SK-N-SH (cell line): Measurements from ENCODE around the gene IQCE. TPM values are rescaled to one million over a fixed set of nuclear protein-coding genes. Genes with fewer than 3 reads are reported as not detected.

ENCODE experiments used
- CTCF ChIA-PET: fragments of 300-600, 350-600 bp; formaldehyde crosslinking; extraction: SDS; loops from one replicate; lab custom pipeline; 2021; lab: Yijun Ruan, JAX
- POLR2A ChIA-PET: fragments of 350-600 bp; sonication (Branson Sonifier 250); formaldehyde crosslinking; extraction: SDS; loops from one replicate; lab custom pipeline; 2020; ENCODE audit warnings: antibody characterized with exemption, inconsistent platforms; lab: Yijun Ruan, JAX
- DNase-seq: peaks from one replicate; pipeline ENCODE4 v3.0.0; 2012
- H2AFZ ChIP-seq: fragments of 200-600 bp; sonication (generic); 2 replicates; pipeline ENCODE4 v1.8.1; 2016; ENCODE audit warnings: antibody characterized with exemption, mild to moderate bottlenecking, low read depth
- H3F3A ChIP-seq: fragments of 200-600 bp; sonication (generic); replicated peaks from 2 replicates; pipeline ENCODE3; 2016; ENCODE audit warnings: antibody characterized with exemption, mild to moderate bottlenecking; ENCODE audit not compliant: insufficient read depth
- H3K27ac ChIP-seq, 2 experiments: fragments of 200-500 bp in 1 of 2; fragments of 200-600 bp in 1 of 2; sonication (Bioruptor generic) in 1 of 2; sonication (generic), shearing (Covaris generic) in 1 of 2; 2 replicates each; pipeline versions ENCODE4 v1.5.1 to v1.6.1; 2014 to 2016; ENCODE audit warnings: low read depth in 2 of 2, inconsistent platforms in 1 of 2, low read length in 1 of 2, mild to moderate bottlenecking in 1 of 2, mixed read lengths in 1 of 2
- H3K27me3 ChIP-seq: fragments of 200-600 bp; sonication (generic), shearing (Covaris generic); 2 replicates; pipeline ENCODE4 v1.6.1; 2016; ENCODE audit warnings: mixed run types; ENCODE audit not compliant: insufficient read depth
- H3K36me3 ChIP-seq, 2 experiments: fragments of 200-500 bp in 1 of 2; fragments of 200-600 bp in 1 of 2; sonication (Bioruptor generic) in 1 of 2; sonication (generic) in 1 of 2; replicated peaks in 1 of 2; 2 replicates each; pipeline versions ENCODE3 to v1.5.1; 2014 to 2016; ENCODE audit warnings: low read length in 1 of 2, mild to moderate bottlenecking in 1 of 2; ENCODE audit not compliant: insufficient read depth in 2 of 2, control insufficient read depth in 1 of 2
- H3K4me1 ChIP-seq, 2 experiments: fragments of 200-500 bp in 1 of 2; fragments of 200-600 bp in 1 of 2; sonication (Bioruptor generic) in 1 of 2; sonication (generic), shearing (Covaris generic) in 1 of 2; 2 replicates each; pipeline versions ENCODE4 v1.5.1 to v1.6.1; 2014 to 2016; ENCODE audit warnings: low read depth in 1 of 2, low read length in 1 of 2, mixed run types in 1 of 2; ENCODE audit not compliant: insufficient read depth in 2 of 2, control insufficient read depth in 1 of 2
- H3K4me2 ChIP-seq: fragments of 200-600 bp; sonication (generic), shearing (Covaris generic); 2 replicates; pipeline ENCODE4 v1.6.1; 2017; ENCODE audit warnings: mixed run types
- H3K4me3 ChIP-seq, 2 experiments: fragments of 200-500 bp in 1 of 2; fragments of 200-600 bp in 1 of 2; sonication (Bioruptor generic) in 1 of 2; sonication (generic), shearing (Covaris generic) in 1 of 2; 2 replicates each; pipeline versions ENCODE4 v1.5.1 to v1.8.1; 2014 to 2016; ENCODE audit warnings: low read depth in 2 of 2, inconsistent platforms in 1 of 2, low read length in 1 of 2, mild to moderate bottlenecking in 1 of 2, mixed read lengths in 1 of 2, moderate library complexity in 1 of 2
- H3K79me2 ChIP-seq: fragments of 200-600 bp; sonication (generic); 2 replicates; pipeline ENCODE4 v1.8.1; 2017; ENCODE audit warnings: mild to moderate bottlenecking; ENCODE audit not compliant: insufficient read depth
- H3K9ac ChIP-seq: fragments of 200-600 bp; sonication (generic); 2 replicates; pipeline ENCODE4 v1.6.1; 2017; ENCODE audit warnings: mixed run types
- H3K9me2 ChIP-seq: fragments of 200-600 bp; sonication (generic); 2 replicates; pipeline ENCODE4 v1.6.1; 2017; ENCODE audit warnings: mixed run types
- H3K9me3 ChIP-seq: fragments of 200-600 bp; sonication (generic); 2 replicates; pipeline ENCODE4 v1.6.1; 2017; ENCODE audit warnings: mixed run types, mild to moderate bottlenecking, moderate library complexity
- H4K20me1 ChIP-seq: fragments of 200-600 bp; sonication (generic); 2 replicates; pipeline ENCODE4 v1.6.1; 2017; ENCODE audit warnings: mild to moderate bottlenecking, mixed run types; ENCODE audit not compliant: insufficient read depth
- CHD2 ChIP-seq: fragments of 150-350 bp; IDR thresholded peaks from 2 replicates; pipeline ENCODE4 v1.6.1; 2018; ENCODE audit warnings: low read length; ENCODE audit not compliant: partially characterized antibody
- ELF1 ChIP-seq: IDR thresholded peaks from 2 replicates; pipeline ENCODE4 v1.4.0; 2012
- GATA2 ChIP-seq: sonication (generic); formaldehyde crosslinking; IDR thresholded peaks from 2 replicates; pipeline ENCODE4 v1.5.0; 2020; ENCODE audit warnings: mild to moderate bottlenecking, missing genetic modification reagents
- MAX ChIP-seq: IDR thresholded peaks from 2 replicates; pipeline ENCODE4 v1.4.0; 2012; ENCODE audit warnings: low read depth
- NFIC ChIP-seq: IDR thresholded peaks from 2 replicates; pipeline ENCODE4 v1.4.0; 2012; ENCODE audit warnings: borderline replicate concordance
- NRF1 ChIP-seq: IDR thresholded peaks from 2 replicates; pipeline ENCODE4 v1.6.1; 2012; ENCODE audit warnings: low read depth, mild to moderate bottlenecking, low read length
- RAD21 ChIP-seq: IDR thresholded peaks from 2 replicates; pipeline ENCODE4 v1.6.1; 2012; ENCODE audit warnings: mild to moderate bottlenecking, low read length
- REST ChIP-seq: IDR thresholded peaks from 2 replicates; pipeline ENCODE4 v1.6.1; 2012; ENCODE audit warnings: mild to moderate bottlenecking, low read depth, low read length, moderate library complexity
- RFX5 ChIP-seq: IDR thresholded peaks from 2 replicates; pipeline ENCODE4 v1.6.1; 2012; ENCODE audit warnings: mild to moderate bottlenecking, improper control_type of control experiment, low read length
- RXRA ChIP-seq: IDR thresholded peaks from 2 replicates; pipeline ENCODE4 v1.4.0; 2012; ENCODE audit warnings: low read depth, mild to moderate bottlenecking, borderline replicate concordance
- SIN3A ChIP-seq: IDR thresholded peaks from 2 replicates; pipeline ENCODE4 v1.6.1; 2012; ENCODE audit warnings: low read depth, mild to moderate bottlenecking, low read length, moderate library complexity, borderline replicate concordance
- SMC3 ChIP-seq: IDR thresholded peaks from 2 replicates; pipeline ENCODE4 v1.6.1; 2012; ENCODE audit warnings: low read depth, low read length, improper control_type of control experiment
- YY1 ChIP-seq: IDR thresholded peaks from 2 replicates; pipeline ENCODE4 v1.4.0; 2012; ENCODE audit warnings: low read depth, mild to moderate bottlenecking
- ZBTB33 ChIP-seq: IDR thresholded peaks from 2 replicates; pipeline ENCODE4 v1.4.0; 2012; ENCODE audit warnings: low read depth, borderline replicate concordance
- WGBS: methylation state at CpG from one replicate; pipeline ENCODE4 v1.1.6; 2017; ENCODE audit warnings: low lambda C conversion rate; 5-methylcytosine and 5-hydroxymethylcytosine counted together
- polyA plus RNA-seq, 3 experiments: library from polyadenylated mRNA; depleted of rRNA; stranded (reverse); fragments of >200 nt; gene quantifications; 2 replicates each; pipeline ENCODE4 v1.2.3, GENCODE V29; 2012
- TF ChIP-seq, protein P1 (sequence below): fragments of 150-350 bp; IDR thresholded peaks from 2 replicates; pipeline ENCODE4 v1.6.1; 2017; ENCODE audit warnings: antibody characterized with exemption, low read length, low read depth, borderline replicate concordance
- TF ChIP-seq, protein P2 (sequence below): IDR thresholded peaks from 2 replicates; pipeline ENCODE4; 2012

The IQCE gene
- polyA plus RNA-seq, 1 of the 3 experiments (the other 2 are of a cell fraction), result 14.4 TPM

- TF ChIP-seq, protein P1, sequence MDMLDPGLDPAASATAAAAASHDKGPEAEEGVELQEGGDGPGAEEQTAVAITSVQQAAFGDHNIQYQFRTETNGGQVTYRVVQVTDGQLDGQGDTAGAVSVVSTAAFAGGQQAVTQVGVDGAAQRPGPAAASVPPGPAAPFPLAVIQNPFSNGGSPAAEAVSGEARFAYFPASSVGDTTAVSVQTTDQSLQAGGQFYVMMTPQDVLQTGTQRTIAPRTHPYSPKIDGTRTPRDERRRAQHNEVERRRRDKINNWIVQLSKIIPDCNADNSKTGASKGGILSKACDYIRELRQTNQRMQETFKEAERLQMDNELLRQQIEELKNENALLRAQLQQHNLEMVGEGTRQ, result no peak
- no peak for TF ChIP-seq NFIC
- no peak for TF ChIP-seq GATA2 (CRISPR knock-in tag)
- TF ChIP-seq, protein P2, sequence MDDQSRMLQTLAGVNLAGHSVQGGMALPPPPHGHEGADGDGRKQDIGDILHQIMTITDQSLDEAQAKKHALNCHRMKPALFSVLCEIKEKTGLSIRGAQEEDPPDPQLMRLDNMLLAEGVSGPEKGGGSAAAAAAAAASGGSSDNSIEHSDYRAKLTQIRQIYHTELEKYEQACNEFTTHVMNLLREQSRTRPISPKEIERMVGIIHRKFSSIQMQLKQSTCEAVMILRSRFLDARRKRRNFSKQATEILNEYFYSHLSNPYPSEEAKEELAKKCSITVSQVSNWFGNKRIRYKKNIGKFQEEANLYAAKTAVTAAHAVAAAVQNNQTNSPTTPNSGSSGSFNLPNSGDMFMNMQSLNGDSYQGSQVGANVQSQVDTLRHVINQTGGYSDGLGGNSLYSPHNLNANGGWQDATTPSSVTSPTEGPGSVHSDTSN, result no peak
- TF ChIP-seq RFX5, result no peak
- no peak for TF ChIP-seq RAD21
- TF ChIP-seq ELF1, result no peak
- Histone ChIP-seq H3F3A (peaks cover 17% of the 10 kb centered on the region), H3K9ac (no peak overlapping the region), H3K79me2 (peaks cover 38% of the 10 kb centered on the region), H3K4me3 (no peak overlapping the region), H3K9me2 (no peaks in the 10 kb centered on the region), H3K9me3 (no peaks in the 10 kb centered on the region), H3K27me3 (no peaks in the 10 kb centered on the region), H3K36me3 (no peaks in the 10 kb centered on the region), H2AFZ (no peak overlapping the region), H3K4me1 (peaks cover 55 to 81% of the 10 kb centered on the region in 2 experiments; a peak in 3 of 4 replicates), H3K4me2 (peak overlapping the region; percentile 93), H4K20me1 (peaks cover 10% of the 10 kb centered on the region; the same call in 1 of the 2 replicates), H3K27ac (no peak overlapping the region)
- ChIA-PET POLR2A (no interaction called here), CTCF (no interaction called here)
- DNase-seq, result no peak
- WGBS, result 91% methylated on average over 39 of the region's 41 CpGs
Measured at GRCh38 chr7:2518737-2519118, 40.1 kb upstream of the IQCE start.

- CTCF ChIA-PET, result interaction anchor here (1.2 to 1.6 kb wide), 2 partner anchors 11 to 68 kb away, joined by 3 to 8 read pairs; no protein-coding TSS in a partner anchor
- Histone ChIP-seq H3K4me1 (peaks cover 61 to 81% of the 10 kb centered on the region in 2 experiments; a peak in 3 of 4 replicates), H3K27ac (no peak within 1 kb of the TSS; a peak in 1 of 4 replicates), H4K20me1 (peaks cover 10% of the 10 kb centered on the region; the same call in 1 of the 2 replicates), H3K9ac (peak within 1 kb of the TSS; percentile 56; the same call in 1 of the 2 replicates), H3K9me3 (no peaks in the 10 kb centered on the region), H3K4me2 (peak within 1 kb of the TSS; percentile 93), H3K9me2 (no peaks in the 10 kb centered on the region), H3F3A (peaks cover 20% of the 10 kb centered on the region), H3K36me3 (no peaks in the 10 kb centered on the region), H2AFZ (peak within 1 kb of the TSS; percentile 85), H3K79me2 (peaks cover 44% of the 10 kb centered on the region), H3K4me3 (peak within 1 kb of the TSS; percentile 60 to 78), H3K27me3 (no peaks in the 10 kb centered on the region)
- 16% methylated on average over 29 of the region's 95 CpGs for WGBS
- DNase-seq, result peak; percentile 100
- POLR2A ChIA-PET, result no interaction called here
- TF ChIP-seq SIN3A, result peak; percentile 81; the same call in 1 of the 2 replicates
- no peak for TF ChIP-seq YY1
- TF ChIP-seq REST, result peak; percentile 79
- TF ChIP-seq NFIC, result no peak
- TF ChIP-seq CHD2, result peak; percentile 12
- TF ChIP-seq ZBTB33, result no peak
- no peak for TF ChIP-seq RXRA
- TF ChIP-seq MAX, result peak; percentile 85; the same call in 1 of the 2 replicates
- peak; percentile 69 for TF ChIP-seq NRF1
- TF ChIP-seq, protein P1, result no peak
- no peak for TF ChIP-seq ELF1
- 0 out of 2 replicates have a peak, but pooled peaks have one; percentile 4 for TF ChIP-seq SMC3
Measured at GRCh38 chr7:2519119-2519930, 39.5 kb upstream of the IQCE start, which contains the start of gene LFNG. LFNG (plus strand) TSS chr7:2519774; CDS start chr7:2519862, 88 bp downstream.
